SKM-1 (cell line): Measurements from ENCODE around the gene C1orf122.
"Not testable (repeated sequence)": the region's sequence is repeated elsewhere in the genome, so short reads cannot be mapped to it uniquely, and the experiment has no call there.

Source experiments
- DNase-seq: peaks from one replicate; lab custom pipeline; 2025; ENCODE audit not compliant: unreplicated experiment; lab: John Stamatoyannopoulos, UW

The C1orf122 gene

GRCh38 chr1:37807555-37808368 lies at the start of gene C1orf122, which contains the start of gene YRDC:
C1orf122 (plus strand) TSS chr1:37807790; CDS start chr1:37808405, 615 bp downstream.
YRDC (minus strand) TSS chr1:37808208; CDS start chr1:37808180, 28 bp downstream.
- peak; percentile 83 for DNase-seq

GRCh38 chr1:37759451-37759850 lies 48.1 kb upstream of the C1orf122 start:
- no peak for DNase-seq

GRCh38 chr1:37761416-37762095 lies 46.0 kb upstream of the C1orf122 start:
- DNase-seq = no peak

- DNase-seq = no peak
These were observed 45.1 kb upstream of the C1orf122 start for GRCh38 chr1:37762516-37762915.

GRCh38 chr1:37763791-37764413 lies 43.7 kb upstream of the C1orf122 start:
- no peak for DNase-seq

- no peak for DNase-seq
These were observed 43.2 kb upstream of the C1orf122 start for GRCh38 chr1:37764414-37764825.

GRCh38 chr1:37764888-37765441 lies 42.6 kb upstream of the C1orf122 start, which contains the start of gene EPHA10:
EPHA10 (minus strand) TSS chr1:37765120; CDS start chr1:37765066, 54 bp downstream.
- no peak for DNase-seq

- no peak for DNase-seq
These were observed 41.5 kb upstream of the C1orf122 start for GRCh38 chr1:37765916-37766664.

GRCh38 chr1:37767488-37767887 lies 40.1 kb upstream of the C1orf122 start:
- no peak for DNase-seq

GRCh38 chr1:37771440-37771839 lies 36.1 kb upstream of the C1orf122 start:
- not testable (repeated sequence) for DNase-seq

- DNase-seq = no peak
These were observed 30.6 kb upstream of the C1orf122 start for GRCh38 chr1:37776946-37777516.

- DNase-seq = no peak
These were observed 28.9 kb upstream of the C1orf122 start for GRCh38 chr1:37778654-37779053.

GRCh38 chr1:37782491-37782890 lies 25.1 kb upstream of the C1orf122 start:
- DNase-seq = no peak

GRCh38 chr1:37792943-37793686 lies 14.5 kb upstream of the C1orf122 start:
- DNase-seq = no peak

GRCh38 chr1:37793773-37794371 lies 13.7 kb upstream of the C1orf122 start, which contains the start of gene MANEAL:
MANEAL (plus strand) TSS chr1:37793847; CDS start chr1:37794183, 336 bp downstream.
- no peak for DNase-seq

GRCh38 chr1:37794372-37795339 lies 12.9 kb upstream of the C1orf122 start:
- DNase-seq = no peak

GRCh38 chr1:37795340-37796125 lies 12.1 kb upstream of the C1orf122 start:
- DNase-seq = no peak
